ENCODE results near the gene NSD2.

GRCh38 chr4:1887052-1887451 lies 15.9 kb downstream of the NSD2 start:
- TF ChIP-seq POLR2A (IDR thresholded peaks at IDR 0.05) (no peak), CTCF (IDR thresholded peaks at IDR 0.05) (no peak)
